Mammary epithelial cell (primary cell): ENCODE results near the gene GID4.

Experiments
- CTCF ChIP-seq, 2 donors: IDR thresholded peaks in 1 of 2; conservative IDR thresholded peaks in 1 of 2; 2 replicates each; pipeline ENCODE4 v1.5.1; 2011 to 2012; ENCODE audit warnings: inconsistent platforms in 2 of 2, low read length in 2 of 2, mild to moderate bottlenecking in 2 of 2, control low read depth in 1 of 2, low read depth in 1 of 2; ENCODE audit not compliant: insufficient read depth in 1 of 2; ENCODE audit errors: extremely low read depth in 1 of 2
- EZH2 ChIP-seq: IDR thresholded peaks from 2 replicates; pipeline ENCODE4 v1.6.1; 2012; ENCODE audit warnings: low read length, inconsistent platforms, borderline replicate concordance

- TF ChIP-seq CTCF (conservative IDR thresholded peaks at IDR 0.05 in 1 of 2, IDR thresholded peaks at IDR 0.05 in 1 of 2; ENCODE audit: extremely low read depth in 1 of 2, insufficient read depth in 1 of 2, low read depth in 1 of 2, low read length in 2 of 2) (no peak), EZH2 (no peak)
Measured at GRCh38 chr17:18117533-18117932, 78.3 kb downstream of the GID4 start.
